Activated CD4-positive, alpha-beta T cell treated with anti-CD3 and anti-CD28 coated beads, Interleukin-2, amount 50 U/mL, for 1 hour (primary cell): ENCODE results near the gene PSMG3.
"Not testable (repeated sequence)": the region's sequence is repeated elsewhere in the genome, so short reads cannot be mapped to it uniquely, and the experiment has no call there.

Source experiments
- DNase-seq: peaks from one replicate; pipeline ENCODE4 v3.0.0-alpha.2; 2020

Gene PSMG3

DNA sequence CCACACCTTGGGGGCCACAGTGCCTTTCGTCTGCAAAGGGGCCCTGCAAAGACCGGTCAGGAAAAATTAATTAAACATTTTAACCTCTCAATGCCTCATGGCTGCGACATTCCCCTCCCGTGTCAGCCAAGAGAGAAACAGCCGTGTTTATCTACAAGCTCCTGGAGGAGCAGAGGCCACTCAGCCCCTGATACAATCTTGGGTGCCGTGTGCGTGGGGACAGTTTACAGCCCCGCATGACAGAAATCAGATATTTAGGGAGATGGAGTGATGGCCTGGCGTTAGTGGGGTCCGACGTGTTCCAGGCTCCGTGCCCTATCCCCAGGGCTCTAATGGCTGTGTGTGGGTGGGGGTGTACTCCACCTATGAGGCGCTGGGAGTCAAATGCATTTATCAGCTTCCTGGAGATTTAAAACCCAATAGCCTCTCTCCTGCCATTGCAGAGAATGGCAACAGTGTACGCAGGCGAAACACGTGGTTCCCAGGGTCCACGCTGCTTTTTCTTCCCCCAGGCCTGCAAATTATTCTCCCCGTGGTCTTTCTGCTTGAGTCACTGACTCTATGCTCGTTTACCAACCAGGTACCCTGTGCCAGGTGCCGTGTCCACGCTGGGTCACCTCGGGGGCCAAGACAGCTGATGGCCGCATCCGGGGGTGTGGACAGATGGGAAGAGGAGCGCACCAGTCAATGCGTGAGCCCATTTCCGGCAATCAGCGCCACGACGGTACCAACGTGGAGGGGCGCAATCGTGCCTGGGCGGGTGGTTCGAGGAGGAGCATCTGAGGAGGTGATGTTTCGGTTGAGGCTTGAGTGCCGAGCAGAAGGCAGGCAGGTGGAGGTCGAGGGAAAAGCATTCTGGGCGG is 26.6 kb upstream of the PSMG3 start:
- DNase-seq = no peak

DNA sequence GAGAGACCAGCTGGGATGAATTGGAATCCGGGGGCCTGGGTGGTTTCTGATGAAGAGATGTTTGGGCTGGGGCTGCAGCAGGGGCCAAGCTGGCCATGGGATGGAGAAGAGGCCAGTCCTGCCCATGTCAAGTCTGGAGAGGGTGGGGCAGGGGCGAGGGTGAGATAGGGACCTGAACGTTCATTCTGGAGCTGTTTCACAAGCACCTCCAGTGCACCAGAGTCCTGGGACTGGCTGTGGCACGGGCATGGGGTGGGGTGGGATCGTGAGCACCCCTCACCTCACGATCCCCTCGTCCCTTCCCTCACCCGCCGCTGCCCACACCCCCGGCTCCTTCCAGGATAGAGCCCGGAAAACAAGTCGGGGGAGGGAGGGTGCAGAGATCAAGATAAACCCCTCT is 25.8 kb upstream of the PSMG3 start:
- DNase-seq = no peak

DNA sequence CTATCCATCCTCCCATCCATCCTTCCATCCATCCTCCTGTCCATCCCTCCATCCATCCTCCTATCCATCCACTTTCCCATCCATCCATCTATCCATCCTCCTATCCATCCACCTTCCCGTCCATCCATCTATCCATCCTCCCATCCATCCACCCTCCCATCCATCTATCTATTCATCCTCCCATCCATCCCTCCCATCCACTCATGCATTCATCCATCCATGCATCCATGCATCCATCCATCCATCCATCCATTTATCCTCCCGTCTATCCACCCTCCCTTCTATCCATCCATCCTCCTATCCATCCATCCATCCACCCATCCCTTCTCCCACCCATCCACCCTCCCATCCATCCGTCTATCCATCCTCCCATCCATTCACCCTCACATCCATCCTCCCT is 25.2 kb upstream of the PSMG3 start:
- DNase-seq = no peak

DNA sequence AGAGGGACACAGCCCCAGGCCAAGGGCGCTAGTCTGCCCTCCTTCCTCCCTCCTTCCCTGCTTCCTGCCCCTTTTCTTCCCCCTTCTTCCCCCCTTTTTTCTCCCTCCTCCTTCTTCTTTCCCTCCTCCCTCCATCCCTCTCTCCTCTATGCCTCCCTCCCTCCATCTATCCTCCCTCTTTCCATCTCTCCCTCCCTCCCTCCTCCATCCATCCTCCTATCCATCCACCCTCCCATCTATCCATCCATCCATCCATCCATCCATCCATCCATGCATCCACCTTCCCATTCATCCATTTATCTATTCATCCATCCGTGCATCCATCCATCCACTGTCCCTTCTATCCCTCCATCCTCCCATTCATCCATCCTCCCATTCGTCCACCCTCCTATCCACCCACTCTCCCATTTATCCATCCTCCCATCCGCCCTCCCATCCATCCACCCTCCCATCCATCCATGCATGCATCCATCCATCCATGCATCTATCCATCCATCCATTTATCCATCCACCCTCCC is 24.1 kb upstream of the PSMG3 start:
- no peak for DNase-seq

DNA sequence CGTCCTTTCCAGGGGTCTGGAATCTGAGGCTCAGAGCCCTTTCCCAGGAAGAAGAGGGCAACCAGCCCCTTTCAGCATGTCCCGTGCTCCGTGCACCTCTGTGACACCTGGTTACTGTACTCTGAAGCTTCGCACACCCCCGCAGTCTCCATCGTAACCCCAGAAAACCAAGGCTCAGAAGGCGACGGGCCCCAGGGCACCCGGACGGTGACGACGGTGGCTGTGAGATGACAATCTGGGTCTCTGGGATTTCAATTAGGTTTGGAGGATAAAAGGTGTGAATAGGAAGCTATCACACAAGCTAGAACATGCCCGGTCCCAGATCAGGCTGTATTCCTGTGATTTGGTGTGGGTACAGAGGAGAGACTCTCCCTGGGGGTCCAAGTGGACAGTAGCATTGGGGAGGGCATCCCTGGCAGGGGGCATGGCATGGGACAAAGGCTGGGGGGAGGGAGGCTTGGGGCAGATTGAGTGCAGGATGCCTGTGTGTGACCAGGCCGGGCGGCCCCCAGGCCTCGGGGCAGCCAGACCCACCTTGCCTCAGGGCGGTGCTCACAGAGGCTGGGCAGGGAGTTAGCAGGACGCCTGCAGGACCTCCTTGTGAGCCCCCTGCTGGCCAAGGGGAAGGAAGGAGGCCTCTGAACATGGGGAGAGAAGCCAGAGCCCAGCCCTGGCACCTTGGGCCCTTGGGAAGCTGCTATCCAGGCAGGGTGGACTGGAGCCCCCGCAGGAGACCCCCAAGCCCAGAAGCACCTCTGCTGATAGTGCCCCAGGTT is 23.4 kb upstream of the PSMG3 start:
- DNase-seq = no peak

DNA sequence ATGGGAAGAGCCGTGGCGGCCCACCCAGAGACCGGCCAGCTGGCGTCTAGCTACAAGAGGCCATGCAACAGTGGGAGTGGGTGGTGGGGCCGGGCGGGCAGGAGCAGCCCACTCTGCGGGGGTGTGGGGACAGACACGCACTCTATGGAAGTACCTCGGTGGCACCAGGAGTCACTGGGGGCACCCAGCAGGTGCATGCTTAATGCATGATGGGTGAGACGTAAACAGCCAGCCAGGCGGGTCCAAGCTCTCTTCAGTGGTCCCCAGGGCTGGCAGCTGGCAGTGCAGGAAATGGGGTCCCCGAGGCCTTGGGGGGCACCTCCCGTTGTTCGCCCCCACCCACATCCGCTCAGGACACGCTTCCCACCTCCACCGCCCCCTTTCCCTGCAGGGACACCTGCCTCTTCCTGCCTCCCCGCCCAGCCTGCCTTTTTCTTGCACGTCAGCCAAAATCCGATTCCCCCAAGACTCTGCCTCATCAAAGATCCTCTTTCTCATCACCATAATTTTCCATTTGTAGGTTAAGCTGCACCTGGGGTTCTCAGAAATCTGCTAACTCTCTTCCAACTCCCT is 22.6 kb upstream of the PSMG3 start:
- no peak for DNase-seq

DNA sequence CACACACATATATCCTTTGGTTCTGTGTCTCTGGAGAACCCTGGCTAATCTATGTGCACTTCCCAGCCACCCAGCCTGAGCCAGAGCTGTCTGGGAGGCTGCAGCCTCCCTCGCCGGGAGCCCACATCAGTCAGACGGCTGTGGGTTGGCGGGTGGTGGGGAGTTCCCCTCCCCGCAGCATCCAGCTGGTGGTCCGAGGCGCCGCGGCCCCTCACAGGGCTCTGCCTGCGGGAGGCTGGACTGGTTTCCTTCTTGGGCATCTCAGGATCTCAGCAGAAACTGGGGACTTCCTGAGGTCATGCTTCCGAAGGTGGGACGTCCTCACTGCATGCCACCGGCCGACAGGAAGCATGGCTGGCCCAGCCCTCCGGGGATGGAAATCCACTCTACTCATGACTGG is 22.0 kb upstream of the PSMG3 start:
- no peak for DNase-seq

DNA sequence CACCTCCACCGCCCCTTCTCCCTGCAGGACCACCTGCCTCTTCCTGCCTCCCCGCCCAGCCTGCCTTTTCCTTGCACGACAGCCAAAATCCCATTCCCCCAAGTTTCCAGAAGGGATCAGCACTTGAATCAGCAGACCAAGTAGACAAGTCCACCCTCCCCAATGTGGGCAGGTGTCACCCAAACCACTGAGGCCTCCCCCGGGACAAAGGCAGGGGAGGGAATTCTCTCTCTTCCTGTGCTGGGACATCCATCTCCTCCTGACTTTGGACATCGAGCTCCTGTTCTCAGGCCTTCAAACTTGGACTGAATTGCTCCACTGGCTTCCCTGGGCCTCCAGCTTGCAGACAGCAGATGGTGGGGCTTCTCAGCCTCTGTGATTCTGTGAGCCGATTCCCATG is 21.6 kb upstream of the PSMG3 start:
- no peak for DNase-seq

DNA sequence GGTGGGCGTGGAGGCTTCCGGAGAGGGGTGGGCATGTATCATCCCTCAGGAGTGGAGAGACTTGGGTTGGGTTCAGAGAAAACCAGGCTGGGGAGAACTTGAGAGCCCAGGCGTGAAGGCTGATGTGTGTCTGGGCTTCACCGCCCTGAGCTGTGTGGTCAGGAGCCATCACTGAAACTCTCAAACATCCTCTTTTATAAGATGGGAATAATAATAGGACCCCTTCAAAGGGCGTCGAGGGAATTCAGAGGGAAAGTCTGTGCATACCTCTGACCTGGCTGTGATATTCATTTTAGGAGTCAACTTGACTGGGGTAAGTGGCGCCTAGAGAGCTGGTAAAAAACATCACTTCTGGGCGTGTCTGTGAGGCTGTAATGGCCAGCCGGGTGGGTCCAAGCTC is 21.1 kb upstream of the PSMG3 start:
- DNase-seq = no peak

DNA sequence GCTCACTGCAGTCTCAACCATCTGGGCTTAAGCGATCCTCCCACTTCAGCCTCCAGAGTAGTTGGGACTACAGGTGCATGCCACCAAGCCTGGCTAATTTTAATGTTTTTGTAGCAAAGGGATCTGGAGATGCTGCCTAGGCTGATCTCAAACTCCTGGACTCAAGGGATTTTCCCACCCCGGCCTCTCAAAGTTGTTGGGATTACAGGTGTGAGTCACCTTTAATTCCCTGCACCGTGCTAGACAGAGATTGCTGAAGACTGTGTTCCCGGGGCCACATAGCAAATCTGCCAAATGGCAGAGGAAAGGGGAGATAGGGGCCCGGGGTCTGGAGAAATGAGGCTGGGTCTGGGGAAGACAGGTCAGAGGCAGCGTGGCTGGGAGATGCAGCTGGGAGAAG is 20.6 kb upstream of the PSMG3 start:
- DNase-seq = no peak

DNA sequence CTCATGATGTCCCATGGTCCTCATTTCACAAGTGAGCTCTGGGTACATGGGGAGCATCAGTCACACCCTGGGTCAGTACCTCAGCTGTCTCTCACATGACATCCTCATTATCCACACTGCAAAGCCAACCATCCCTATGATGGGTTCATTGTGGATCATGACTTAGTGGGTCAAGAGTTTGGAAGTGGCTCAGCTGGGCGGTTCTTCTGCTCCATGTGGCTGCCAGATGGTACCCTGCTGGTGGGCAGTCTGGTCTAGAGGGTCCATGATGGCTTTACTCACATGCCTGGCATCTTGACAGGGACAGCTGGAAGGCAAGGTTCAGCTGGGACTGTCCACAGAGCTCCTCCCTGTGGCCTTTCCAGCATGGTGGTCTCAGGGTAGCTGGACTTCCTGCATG is 19.1 kb upstream of the PSMG3 start:
- DNase-seq = no peak

DNA sequence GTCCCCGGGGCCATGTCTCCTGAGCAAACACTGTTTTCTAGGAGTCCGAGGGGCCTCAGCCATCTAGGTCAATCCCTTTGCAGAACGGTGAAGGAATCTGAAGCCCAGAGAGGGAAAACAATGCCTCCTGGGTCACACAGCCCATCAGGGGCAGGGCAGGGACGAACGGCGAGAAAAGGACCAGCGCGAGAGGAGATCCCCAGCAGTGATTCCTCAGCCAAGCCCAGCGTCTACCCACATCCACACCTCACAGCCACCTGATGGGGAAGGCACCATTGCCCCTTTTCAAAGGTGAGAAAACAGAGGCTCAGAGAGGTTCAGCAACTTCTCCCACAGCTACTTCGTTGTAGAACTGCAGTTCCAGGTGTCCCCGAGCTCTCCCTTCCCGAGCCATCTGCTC is 17.9 kb upstream of the PSMG3 start:
- no peak for DNase-seq

DNA sequence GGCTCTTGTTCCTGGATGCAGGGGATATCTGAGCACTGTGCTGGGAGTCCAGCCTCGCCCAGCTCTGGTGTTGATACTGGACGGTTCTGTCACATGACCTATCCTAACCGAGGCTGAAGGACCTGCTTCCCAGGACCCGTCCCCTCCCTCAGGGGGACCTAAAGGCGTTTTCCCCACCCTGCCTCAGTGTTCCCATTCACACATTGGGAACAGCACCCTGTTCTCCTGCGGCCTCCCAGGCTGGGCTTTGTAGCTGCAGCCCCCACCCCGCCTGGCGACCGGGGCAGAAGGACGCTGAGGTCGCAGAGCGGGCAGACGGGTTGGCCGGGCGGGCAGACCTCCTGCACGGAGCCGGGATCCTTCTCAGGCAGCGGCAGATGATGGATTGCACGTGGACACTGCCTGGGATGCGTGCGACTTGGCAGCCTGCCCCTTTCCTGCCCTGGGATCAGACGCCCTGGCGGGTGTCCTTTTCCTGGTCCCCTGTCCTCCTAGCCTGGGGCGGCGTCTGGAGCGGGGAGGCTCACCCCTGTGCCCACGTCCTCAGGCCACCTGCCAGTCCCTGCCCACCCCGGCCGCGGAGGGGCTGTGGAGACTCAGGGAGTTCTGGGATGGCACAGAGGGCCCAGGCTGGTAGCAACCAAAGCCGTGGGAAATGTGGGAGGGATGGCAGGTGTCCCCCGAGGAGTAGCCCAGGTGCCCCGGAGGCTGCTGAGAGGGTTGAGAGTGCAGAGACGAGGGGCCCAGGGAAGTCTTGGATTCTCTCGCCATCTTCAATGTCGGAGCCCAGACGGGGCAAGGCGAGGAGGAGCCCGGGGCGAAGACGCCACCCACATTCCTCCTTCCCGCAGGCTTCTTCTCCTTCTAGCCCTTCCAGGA is 17.2 kb upstream of the PSMG3 start:
- DNase-seq = no peak

DNA sequence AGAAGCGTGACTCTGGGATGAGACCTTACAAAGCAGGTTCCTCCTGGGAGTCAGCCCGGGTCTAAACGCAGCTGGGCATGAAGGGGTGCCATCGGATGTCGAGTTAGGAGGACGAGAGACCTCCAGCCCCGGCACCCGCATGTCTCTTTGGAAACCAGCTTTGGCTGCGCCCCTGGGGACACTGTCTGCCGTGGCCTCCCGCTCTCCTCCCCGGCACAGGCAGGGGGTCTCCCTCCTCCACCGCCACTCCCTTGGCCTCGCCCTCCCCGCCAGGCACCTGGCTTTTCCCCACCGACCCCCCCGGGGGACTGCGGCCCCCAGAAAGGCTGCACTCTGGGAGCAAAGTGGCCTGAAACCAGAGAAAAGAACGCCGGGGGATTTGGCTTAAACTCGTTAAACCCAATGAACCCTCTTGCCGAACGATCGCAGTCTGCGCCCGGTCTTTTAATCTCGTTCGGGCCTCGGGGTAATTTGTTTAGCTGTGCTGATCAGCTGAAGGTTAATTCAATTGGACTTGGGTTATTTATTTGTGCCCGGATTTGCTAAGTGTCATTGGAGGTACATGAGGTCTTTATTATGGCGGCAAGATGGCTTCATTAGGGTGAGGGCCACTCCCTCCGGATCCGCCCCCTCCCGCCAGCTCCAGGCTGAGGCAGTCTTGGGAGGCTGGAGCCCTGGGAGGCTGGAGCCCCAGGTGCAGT is 16.4 kb upstream of the PSMG3 start:
- no peak for DNase-seq

DNA sequence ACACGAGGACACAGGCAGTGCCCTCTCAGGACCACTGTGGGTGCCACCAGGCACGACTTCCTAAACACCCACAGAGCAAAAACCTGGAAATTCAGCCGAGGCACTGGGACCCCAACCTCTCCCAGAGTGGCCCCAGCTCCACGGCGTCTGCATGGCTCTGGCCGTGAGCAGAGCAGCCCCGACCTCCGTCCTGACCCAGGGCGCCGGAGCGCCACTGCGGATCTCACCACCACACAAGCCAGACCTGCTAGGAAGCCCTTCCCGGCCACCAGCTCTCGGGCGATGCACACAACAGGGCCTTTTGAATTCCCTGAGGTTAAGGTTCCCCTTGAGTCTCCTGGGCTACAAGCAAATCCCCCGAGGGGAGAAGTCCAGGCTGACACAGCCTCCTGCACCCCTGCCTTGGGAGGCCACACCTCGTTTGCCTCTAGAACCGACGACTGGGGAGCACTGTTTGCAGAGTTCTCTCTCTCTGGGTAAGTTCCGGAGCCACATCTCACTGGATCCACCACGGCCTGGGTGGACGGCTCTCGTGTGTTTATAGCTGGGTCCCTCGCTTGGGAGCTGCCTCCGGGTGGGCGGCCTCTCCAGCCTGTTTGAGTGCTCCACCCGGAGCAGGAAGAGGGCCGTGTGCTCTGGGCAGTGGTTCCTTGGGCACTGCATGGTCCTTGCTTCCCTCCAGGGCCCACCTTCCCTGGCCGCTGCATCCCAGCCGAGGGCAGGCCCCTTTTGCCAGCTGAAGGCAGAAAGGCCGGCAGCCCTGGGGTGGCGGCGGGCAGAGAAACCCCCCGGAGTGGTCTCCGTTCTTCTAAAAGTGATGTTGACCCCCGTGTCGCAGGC is 15.5 kb upstream of the PSMG3 start:
- DNase-seq = no peak

DNA sequence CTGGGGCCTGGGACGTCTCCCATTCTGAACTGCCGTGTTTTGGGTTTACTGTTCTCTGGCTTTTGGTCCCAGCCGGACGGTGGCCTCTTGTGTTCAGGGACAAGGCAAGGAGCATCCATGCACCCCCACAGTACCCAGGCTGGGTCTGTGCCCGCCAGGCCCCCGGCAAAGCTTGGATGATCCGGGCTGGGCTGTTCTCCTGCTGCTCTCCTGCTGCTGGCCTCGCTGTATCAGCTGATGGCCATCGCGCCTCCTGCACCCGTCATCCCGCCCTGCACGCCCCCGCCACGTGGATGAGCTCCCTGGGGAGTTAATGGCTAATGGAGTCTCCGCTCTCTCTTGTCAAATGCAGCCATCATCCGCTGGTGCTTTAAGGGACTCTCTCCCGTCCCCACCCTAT is 14.9 kb upstream of the PSMG3 start:
- DNase-seq = no peak

DNA sequence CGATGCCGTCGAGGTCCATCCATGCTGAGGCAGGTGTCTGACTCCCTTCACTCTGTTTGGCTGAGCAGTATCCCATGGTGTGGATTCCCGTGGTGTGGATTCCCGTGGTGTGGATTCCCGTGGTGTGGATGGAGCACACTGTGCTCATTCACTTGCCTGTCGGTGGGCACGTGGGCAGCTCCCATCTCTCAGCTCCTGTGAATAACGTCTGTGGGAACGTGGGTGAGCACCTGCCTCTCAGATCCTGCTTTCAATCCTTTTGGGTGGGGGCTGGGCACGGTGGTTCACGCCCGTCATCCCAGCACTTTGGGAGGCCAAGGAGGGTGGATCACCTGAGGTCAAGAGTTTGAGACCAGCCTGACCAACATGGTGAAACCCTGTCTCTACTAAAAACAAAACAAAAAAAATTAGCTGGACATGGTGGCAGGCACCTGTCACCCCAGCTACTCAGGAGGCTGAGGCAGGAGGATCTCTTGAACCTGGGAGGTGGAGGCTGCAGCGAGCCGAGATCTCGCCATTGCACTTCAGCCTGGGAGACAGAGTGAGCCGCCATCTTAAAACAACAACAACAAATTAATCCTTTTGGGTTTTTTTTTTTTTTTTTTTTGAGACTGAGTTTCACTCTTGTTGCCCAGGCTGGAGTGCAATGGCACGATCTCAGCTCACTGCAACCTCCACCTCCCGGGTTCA is 13.6 kb upstream of the PSMG3 start:
- not testable (repeated sequence) for DNase-seq

DNA sequence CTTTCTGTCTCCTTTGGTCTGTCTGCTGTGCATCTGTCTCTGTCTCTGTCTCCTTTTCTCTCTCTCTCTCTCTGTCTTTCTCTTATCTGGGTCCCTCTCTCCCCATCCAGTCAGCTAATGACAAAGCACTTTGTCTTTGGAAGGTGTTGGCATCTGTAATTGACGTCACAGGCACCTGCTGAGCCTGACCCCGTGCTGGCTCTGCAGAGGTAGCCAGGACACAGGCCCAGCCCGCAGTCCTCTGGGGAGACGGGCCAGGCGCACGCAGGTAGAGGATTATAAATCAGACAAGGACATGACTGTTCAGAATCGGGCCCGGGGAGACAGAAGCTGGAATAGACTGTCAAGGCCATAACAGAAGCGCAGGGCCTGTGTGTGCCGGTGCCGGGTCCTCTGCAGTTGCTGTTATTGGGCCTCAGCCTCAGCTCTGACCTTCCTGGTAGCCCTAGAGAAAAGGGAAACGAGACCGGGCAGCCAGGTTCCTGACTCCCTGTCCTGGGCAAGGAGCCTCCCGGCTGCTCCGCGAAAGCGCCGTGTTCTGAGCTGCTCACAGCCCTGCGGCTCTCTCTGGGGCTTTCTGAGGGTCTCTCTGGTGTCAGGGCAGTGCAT is 10.7 kb upstream of the PSMG3 start:
- no peak for DNase-seq

DNA sequence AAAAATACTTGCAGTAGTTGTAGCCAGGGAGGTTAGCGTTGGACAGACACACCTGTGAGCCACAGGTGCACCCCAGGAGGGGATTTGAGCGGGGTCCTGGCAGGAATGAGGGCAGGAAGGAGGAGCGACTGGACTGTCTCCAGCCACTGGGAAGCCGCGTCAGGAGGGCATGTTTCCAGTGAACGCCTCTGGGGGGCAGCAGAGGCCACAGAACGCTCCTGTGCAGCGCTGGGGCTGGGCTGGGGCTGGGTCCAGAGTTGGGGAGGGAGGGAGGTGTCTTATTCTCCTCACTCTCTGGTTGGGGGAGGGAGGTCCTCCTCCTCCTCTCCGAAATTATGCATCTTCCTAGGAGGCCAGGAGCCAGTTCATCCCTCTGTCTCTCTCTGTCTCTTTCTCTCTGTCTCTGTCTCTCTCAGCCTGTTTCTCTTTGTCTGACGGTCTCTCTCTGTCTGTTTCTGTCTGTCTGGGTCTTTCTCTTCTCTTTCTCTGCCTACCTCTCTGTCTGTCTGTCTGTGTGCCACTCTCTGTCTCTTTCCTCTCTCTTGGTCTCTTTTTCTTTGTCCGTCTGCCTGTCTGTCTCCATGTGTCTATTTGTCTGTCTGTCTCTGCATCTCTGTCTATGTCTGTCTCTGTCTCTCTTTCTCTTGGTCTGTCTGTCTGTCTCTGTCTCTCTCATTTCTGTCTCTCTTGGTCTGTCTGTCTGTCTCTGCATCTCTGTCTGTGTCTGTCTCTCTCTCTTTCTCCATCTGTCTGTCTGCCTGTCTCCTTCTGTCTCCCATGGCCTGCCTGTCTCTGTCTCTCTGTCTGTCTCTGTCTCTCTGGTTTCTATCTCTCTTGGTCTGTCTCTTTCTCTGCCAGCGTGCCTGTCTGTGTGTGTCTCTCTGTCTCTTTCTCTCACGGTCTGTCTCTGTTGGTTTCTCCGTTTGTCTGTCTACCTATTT is 9.9 kb upstream of the PSMG3 start:
- peak; percentile 67 for DNase-seq
